Esophagus squamous epithelium (tissue), 5 donors: Measurements from ENCODE around the gene HINT1. TPM values are rescaled to one million over a fixed set of nuclear protein-coding genes. Genes with fewer than 3 reads are reported as not detected.
A peak's percentile ranks its signal among the peaks of the same experiment; 100 is the strongest.

Experiments used
- DNase-seq: peaks from one replicate; lab custom pipeline; 2025; lab: John Stamatoyannopoulos, UW
- H3K27ac ChIP-seq, 4 donors: fragments of 200-600 bp; sonication (generic); one replicate each; pipeline ENCODE4 v1.5.1; 2016 to 2019; ENCODE audit warnings: mild to moderate bottlenecking in 1 of 4
- H3K27me3 ChIP-seq, 4 donors: fragments of 200-600 bp; sonication (generic); 1 replicate in 3 of 4; 2 replicates in 1 of 4; pipeline versions ENCODE4 v1.5.1 to v1.6.0; 2017 to 2021; ENCODE audit warnings: antibody characterized with exemption in 1 of 4
- H3K36me3 ChIP-seq, 3 donors: fragments of 200-600 bp; sonication (generic); one replicate each; pipeline ENCODE4 v1.5.1; 2016 to 2019
- H3K4me1 ChIP-seq, 3 donors: fragments of 200-600 bp; sonication (generic); one replicate each; pipeline ENCODE4 v1.5.1; 2017 to 2019
- H3K4me3 ChIP-seq, 4 donors: fragments of 200-600 bp; sonication (generic); 1 replicate in 3 of 4; 2 replicates in 1 of 4; pipeline ENCODE4 v1.5.1; 2016 to 2019; ENCODE audit warnings: mild to moderate bottlenecking in 2 of 4, moderate library complexity in 1 of 4
- H3K9me3 ChIP-seq, 3 donors: fragments of 200-600 bp; sonication (generic); one replicate each; pipeline ENCODE4 v1.5.1; 2016 to 2019
- CTCF ChIP-seq, 6 experiments: fragments of 450-650 bp in 4 of 6; fragments of 200-600 bp in 2 of 6; sonication (generic) in 2 of 6; IDR thresholded peaks; one replicate each; pipeline ENCODE4 v1.5.1; 2016 to 2019; ENCODE audit warnings: antibody characterized with exemption in 6 of 6, mild to moderate bottlenecking in 4 of 6, moderate library complexity in 4 of 6
- POLR2A ChIP-seq, 4 donors: fragments of 450-650 bp; IDR thresholded peaks; one replicate each; pipeline ENCODE4 v1.6.1; 2017; ENCODE audit warnings: antibody characterized with exemption in 4 of 4, mild to moderate bottlenecking in 4 of 4, moderate library complexity in 3 of 4
- WGBS, 2 donors: methylation state at CpG; one replicate each; pipeline ENCODE4 v1.1.5; 2018; 5-methylcytosine and 5-hydroxymethylcytosine counted together
- intact Hi-C: fragments of 100-400 bp; cut with DNase I; formaldehyde crosslinking; loops from one replicate; pipeline ENCODE4 v1.15.0; 2022
- total RNA-seq, 4 donors: library from RNA; depleted of rRNA; stranded (reverse); fragments of >200 nt; gene quantifications; one replicate each; pipeline ENCODE4 v1.1.0, GENCODE V29; 2016
- donor health status: DM: yes; HTN: yes; CAD: no.

The HINT1 gene
- total RNA-seq, 4 donors from 2014 or later, result 65.0 to 241 (median 207) TPM

GRCh38 chr5:131112424-131112823 lies 52.6 kb downstream of the HINT1 start:
- TF ChIP-seq CTCF (IDR thresholded peaks at IDR 0.05) (no peak), POLR2A (IDR thresholded peaks at IDR 0.05) (no peak)
- H3K27ac ChIP-seq, result no peak overlapping the region
- H3K4me3 ChIP-seq, result no peak overlapping the region
- H3K36me3 ChIP-seq, result no peaks in the 10 kb centered on the region
- DNase-seq, result no peak
- 78 to 93% methylated on average over 7 to 12 of the region's 13 CpGs for WGBS, 2 donors
- intact Hi-C loops, result no loop called here
- no peaks in the 10 kb centered on the region for H3K27me3 ChIP-seq
- H3K9me3 ChIP-seq, result no peaks in the 10 kb centered on the region
- H3K4me1 ChIP-seq, result no peaks in the 10 kb centered on the region

- Histone ChIP-seq H3K4me1 (no peaks in the 10 kb centered on the region), H3K4me3 (no peak overlapping the region), H3K9me3 (no peaks in the 10 kb centered on the region), H3K36me3 (no peaks in the 10 kb centered on the region), H3K27ac (no peak overlapping the region), H3K27me3 (no peaks in the 10 kb centered on the region)
- TF ChIP-seq POLR2A (IDR thresholded peaks at IDR 0.05) (no peak), CTCF (IDR thresholded peaks at IDR 0.05) (no peak)
- WGBS, 2 donors, result 17 to 27% methylated on average over 5 of the region's 5 CpGs
- intact Hi-C loops, result no loop called here
- DNase-seq, result no peak
Observed at GRCh38 chr5:131110256-131110594, 54.8 kb downstream of the HINT1 start.

- H3K4me1 ChIP-seq, result no peaks in the 10 kb centered on the region
- no peak overlapping the region for H3K4me3 ChIP-seq
- TF ChIP-seq CTCF (IDR thresholded peaks at IDR 0.05) (peak in 5 of 6 experiments; percentile 43 to 77 (median 61)), POLR2A (IDR thresholded peaks at IDR 0.05) (no peak)
- H3K27me3 ChIP-seq, result no peaks in the 10 kb centered on the region
- no peaks in the 10 kb centered on the region for H3K36me3 ChIP-seq
- 26 to 34% methylated on average over 2 of the region's 2 CpGs for WGBS, 2 donors
- no peaks in the 10 kb centered on the region for H3K9me3 ChIP-seq
- intact Hi-C loops, result no loop called here
- H3K27ac ChIP-seq, result no peak overlapping the region
- DNase-seq, result no peak
Observed at GRCh38 chr5:131109540-131110255, 55.4 kb downstream of the HINT1 start.

Other genes starting within 250 kb of the HINT1 start
- gene LYRM7, start 5.7 kb upstream of the HINT1 start, total RNA-seq, result 1 to 10 TPM; 4.1 to 9.3 (median 6.4) TPM
- 10 to 100 TPM; 10.4 to 28.4 (median 22.1) TPM for gene CDC42SE2, start 98.8 kb upstream of the HINT1 start, total RNA-seq